Activated naive CD8-positive, alpha-beta T cell treated with anti-CD3 and anti-CD28 coated beads, Interleukin-2, amount 10 ng/mL, durations not matched to agents 7 days and 5 days (primary cell): ENCODE results near the gene KXD1. TPM values are rescaled to one million over a fixed set of nuclear protein-coding genes. Genes with fewer than 3 reads are reported as not detected.
A peak's percentile ranks its signal among the peaks of the same experiment; 100 is the strongest.
"Not testable (repeated sequence)": the region's sequence is repeated elsewhere in the genome, so short reads cannot be mapped to it uniquely, and the experiment has no call there.

Experiments used
- ATAC-seq: fragments of 150-1000 bp; cut with Tn5 transposase; one replicate; pipeline ENCODE4 v1.10.0; 2021; ENCODE audit warnings: low read depth, moderate library complexity
- POLR2A ChIA-PET: fragments of 350-600 bp; sonication (Branson Sonifier 250); formaldehyde crosslinking; loops from one replicate; lab custom pipeline; 2021; ENCODE audit warnings: antibody characterized with exemption; lab: Charles Lee
- DNase-seq: peaks from one replicate; pipeline ENCODE4 v3.0.0; 2021
- H3K27ac Mint-ChIP-seq: one replicate; pipeline ENCODE4 v1.8.0; 2022; ENCODE audit warnings: mild to moderate bottlenecking, mixed read lengths
- H3K27me3 Mint-ChIP-seq: one replicate; pipeline ENCODE4 v1.8.0; 2022; ENCODE audit warnings: mild to moderate bottlenecking, moderate library complexity, mixed read lengths
- H3K36me3 Mint-ChIP-seq: one replicate; pipeline ENCODE4 v1.8.0; 2021; ENCODE audit warnings: mild to moderate bottlenecking, mixed read lengths
- H3K4me1 Mint-ChIP-seq: one replicate; pipeline ENCODE4 v1.8.0; 2021; ENCODE audit warnings: mixed read lengths
- H3K4me3 Mint-ChIP-seq: one replicate; pipeline ENCODE4 v1.8.0; 2022; ENCODE audit warnings: mild to moderate bottlenecking, moderate library complexity, mixed read lengths
- H3K9me3 Mint-ChIP-seq: one replicate; pipeline ENCODE4 v1.8.0; 2021; ENCODE audit warnings: mixed read lengths
- total RNA-seq, 2 experiments: library from RNA; stranded (reverse); gene quantifications; one replicate each; pipeline ENCODE4 v1.2.3, GENCODE V29; 2021

KXD1 gene
- total RNA-seq, 2 experiments from 2014 or later: 96.7 to 105 TPM

DNA sequence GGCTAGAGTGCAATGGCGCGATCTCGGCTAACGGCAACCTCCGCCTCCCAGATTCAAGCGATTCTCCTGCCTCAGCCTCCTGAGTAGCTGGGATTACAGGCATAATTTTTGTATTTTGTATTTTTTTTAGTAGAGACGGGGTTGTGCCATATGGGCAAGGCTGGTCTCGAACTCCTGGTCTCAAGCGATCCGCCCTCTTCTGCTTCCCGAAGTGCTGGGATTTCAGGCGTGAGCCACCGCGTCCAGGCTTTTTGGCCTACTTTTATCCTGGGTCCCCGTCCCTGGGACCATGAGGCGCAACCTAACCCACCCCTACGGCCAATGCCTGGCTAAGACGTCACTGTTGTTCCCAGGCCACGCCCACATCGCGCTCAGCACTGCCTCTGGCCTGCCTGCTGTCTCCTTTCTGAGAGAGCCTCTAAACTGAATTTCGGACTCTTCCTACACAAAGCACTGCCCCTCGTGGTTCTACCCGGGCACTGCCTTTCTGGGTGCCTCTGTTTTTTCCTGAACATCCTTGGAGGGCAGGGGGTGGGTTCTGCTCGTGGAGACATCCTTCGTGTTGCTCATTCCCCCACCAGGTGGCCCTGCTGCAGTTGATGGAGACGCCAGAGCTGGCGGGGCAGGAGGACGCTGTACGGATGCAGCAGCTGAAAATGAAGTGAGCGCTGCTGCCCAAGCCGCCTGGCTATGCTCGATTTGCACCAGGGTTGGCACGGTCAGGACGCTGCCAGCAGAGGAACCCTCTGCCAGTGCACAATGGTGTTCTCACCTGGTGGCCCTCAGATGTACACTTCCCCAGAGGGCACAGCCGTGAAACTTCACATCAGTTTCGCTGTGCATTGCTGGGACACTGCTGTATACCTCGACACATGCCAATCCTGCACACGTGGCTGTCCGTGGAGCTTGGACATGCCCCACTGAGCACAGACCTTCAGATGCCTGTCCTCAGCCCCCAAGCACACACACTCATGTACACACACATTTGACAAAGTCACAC is 32.9 kb downstream of the KXD1 start:
- ATAC-seq (no peak), DNase-seq (no peak)
- H3K4me1 Mint-ChIP-seq: peaks cover 27% of the 10 kb centered on the region
- H3K4me3 Mint-ChIP-seq: peak overlapping the region; percentile 93
- H3K9me3 Mint-ChIP-seq: no peaks in the 10 kb centered on the region
- peak overlapping the region; percentile 97 for H3K27ac Mint-ChIP-seq
- POLR2A ChIA-PET: interaction anchor here (3.2 to 3.4 kb wide), 2 partner anchors 32 to 241 kb away, joined by 16 to 32 read pairs; partner anchors contain the start of genes KXD1 and UPF1
- peaks cover 5% of the 10 kb centered on the region for H3K36me3 Mint-ChIP-seq
- H3K27me3 Mint-ChIP-seq: peaks cover 5% of the 10 kb centered on the region

DNA sequence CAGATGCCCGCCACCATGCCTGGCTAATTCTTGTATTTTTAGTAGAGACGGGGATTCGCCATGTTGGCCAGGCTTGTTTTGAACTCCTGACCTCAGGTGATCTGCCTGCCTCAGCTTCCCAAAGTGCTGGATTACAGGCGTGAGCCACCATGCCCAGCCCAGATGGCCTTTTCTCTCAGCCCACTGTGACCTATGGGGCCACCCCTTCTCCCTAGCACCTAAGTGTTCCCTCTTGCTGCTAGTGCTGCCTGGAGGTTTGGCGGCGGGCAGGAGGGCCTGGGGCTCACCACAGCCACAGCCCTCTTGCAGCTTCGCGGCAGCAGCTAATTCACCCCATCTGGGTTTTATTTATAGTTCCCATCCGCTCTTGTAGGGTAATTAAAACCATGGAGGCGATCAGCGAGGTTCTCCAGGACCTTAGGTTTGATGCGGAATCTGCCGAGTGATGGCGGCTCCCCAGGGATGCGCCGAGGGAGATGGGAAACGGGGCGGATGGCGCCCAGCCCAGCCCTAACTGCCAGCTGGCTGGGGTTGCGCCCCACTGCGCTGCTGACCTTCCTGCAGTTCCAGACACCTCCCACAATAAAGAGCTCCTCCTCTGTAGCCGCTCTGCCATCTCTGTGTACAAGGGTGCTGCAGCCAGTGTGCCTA is 34.2 kb downstream of the KXD1 start:
- POLR2A ChIA-PET: no interaction called here
- ATAC-seq (no peak), DNase-seq (no peak)
- Mint-ChIP-seq H3K9me3 (no peaks in the 10 kb centered on the region), H3K4me1 (peaks cover 21% of the 10 kb centered on the region), H3K27ac (no peak overlapping the region), H3K4me3 (no peak overlapping the region), H3K27me3 (peaks cover 9% of the 10 kb centered on the region), H3K36me3 (peaks cover 5% of the 10 kb centered on the region)

DNA sequence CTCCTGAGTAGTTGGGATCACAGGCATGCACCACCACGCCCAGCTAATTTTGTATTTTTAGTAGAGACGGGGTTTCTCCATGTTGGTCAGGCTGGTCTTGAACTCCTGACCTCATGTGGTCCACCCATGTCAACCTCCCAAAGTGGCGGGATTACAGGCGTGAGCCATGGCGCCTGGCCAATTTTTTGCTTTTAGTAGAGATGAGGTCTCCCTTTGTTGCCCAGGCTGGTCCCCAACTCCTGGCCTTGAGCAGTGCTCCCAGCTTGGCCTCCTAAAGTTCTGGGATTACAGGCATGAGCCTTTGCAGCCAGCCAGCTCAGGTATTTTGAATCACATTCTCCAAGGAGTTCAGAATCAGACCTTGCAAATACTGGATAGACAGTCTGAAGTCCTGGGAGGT is 35.1 kb downstream of the KXD1 start:
- H3K36me3 Mint-ChIP-seq, H3K27me3 Mint-ChIP-seq, H3K27ac Mint-ChIP-seq, H3K4me3 Mint-ChIP-seq, ATAC-seq, H3K9me3 Mint-ChIP-seq, POLR2A ChIA-PET, DNase-seq: not testable (repeated sequence)
- peaks cover 18% of the 10 kb centered on the region for H3K4me1 Mint-ChIP-seq

DNA sequence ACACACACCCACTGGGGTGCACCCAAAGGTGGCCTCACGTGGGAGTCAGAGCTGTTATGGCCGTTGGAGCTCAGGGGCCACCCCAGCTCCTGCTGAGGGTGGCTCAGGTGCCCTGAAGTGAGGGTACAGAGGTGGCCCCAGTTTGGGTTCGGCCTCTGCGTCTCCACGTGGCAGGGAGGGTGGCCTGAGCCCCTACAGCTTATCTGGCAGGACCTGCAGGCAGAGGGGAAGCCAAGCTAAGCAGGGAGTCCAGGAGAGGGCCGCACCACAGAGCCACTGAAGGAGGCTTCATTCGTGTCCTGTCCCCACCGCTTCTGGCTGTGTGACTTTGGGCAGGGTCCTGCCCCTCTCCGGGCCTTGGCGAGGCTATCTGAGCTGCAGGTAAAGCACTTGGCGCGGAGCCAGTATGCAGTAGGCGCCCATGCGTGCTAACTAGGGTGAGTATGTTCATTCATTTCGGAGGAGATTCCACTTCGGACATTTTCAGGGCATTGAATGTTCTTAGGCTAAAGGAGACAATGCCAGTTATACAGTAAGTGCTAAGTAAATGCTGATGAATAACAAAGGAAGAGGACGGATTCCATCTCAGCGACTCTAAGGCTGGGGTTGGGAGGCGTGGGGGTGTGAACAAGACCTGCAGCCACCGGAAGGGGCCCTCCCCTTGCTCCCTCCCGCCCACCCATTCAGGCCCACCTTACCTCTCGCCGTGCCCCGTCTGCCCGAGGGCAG is 35.9 kb downstream of the KXD1 start:
- ATAC-seq (no peak), DNase-seq (no peak)
- peaks cover 12% of the 10 kb centered on the region for H3K4me1 Mint-ChIP-seq
- H3K9me3 Mint-ChIP-seq: no peaks in the 10 kb centered on the region
- H3K4me3 Mint-ChIP-seq: peak overlapping the region; percentile 3
- H3K27ac Mint-ChIP-seq: no peak overlapping the region
- H3K27me3 Mint-ChIP-seq: peaks cover 9% of the 10 kb centered on the region
- H3K36me3 Mint-ChIP-seq: peaks cover 5% of the 10 kb centered on the region
- POLR2A ChIA-PET: no interaction called here

DNA sequence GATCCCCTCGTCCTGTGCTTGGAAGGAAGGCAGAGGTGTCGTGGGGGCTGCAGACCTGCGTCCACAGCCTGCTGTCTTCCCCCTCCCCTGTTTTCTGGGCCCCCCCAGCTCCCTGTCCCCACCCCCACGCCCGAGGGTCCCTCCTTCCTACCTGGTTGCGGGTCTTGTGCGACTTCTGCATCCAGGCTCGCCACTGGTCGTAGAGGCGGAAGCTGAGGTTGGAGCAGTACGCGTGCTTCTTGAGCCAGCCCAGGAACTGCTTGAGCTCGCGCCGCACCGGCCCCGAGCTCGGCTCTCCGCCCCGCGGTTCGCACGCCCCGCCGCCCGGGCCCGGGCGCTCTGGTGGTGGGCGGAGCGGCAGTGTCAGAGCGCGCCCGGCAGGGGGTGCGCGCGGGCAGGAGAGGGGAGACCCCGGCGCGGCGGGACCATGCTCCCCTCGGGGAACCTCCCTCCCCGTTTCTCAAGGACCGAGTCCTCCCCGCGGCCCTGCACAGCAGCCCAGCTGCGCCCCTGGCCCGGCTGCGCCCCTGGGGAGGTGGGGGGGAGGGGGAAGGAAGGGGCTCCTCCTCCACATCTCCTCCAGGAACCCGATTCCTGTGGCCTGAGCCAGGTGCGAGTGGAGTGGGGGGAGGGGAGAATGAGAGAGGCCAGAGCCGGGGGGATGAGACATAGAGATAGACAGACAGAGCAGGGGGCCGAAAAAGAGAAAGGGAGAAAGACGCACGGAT is 36.6 kb downstream of the KXD1 start:
- DNase-seq (peak; percentile 85), ATAC-seq (peak; percentile 53)
- Mint-ChIP-seq H3K4me3 (peak overlapping the region; percentile 78), H3K36me3 (peaks cover 5% of the 10 kb centered on the region), H3K9me3 (no peaks in the 10 kb centered on the region), H3K27me3 (peaks cover 9% of the 10 kb centered on the region), H3K4me1 (peaks cover 12% of the 10 kb centered on the region), H3K27ac (peak overlapping the region; percentile 76)
- POLR2A ChIA-PET: no interaction called here

DNA sequence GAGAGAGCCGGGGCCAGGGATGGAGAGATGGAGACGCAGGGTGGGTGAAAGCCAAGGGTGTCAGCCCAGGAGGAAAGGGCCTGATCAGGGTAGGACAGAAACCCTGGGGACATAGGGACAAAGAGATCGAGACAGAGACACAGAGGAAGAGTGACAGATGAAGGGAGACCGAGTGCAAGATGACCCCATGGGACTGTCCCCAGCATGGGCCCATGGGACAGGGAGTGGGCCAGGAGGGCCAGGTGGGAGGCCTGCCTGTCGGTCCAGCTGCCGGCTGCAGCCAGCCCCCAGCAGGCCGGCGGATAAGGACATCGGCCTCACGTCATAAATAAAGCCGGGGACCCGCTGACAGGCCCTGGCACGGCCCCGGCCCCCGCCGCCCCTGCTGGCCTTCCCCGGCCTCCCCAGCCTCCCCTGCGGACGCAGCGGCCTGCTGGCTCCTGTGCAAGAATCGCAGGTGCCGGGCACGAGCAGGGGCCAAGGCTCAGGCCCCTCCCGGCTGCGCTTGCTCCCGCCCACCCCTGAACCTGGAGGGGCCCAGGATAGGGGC is 37.2 kb downstream of the KXD1 start:
- Mint-ChIP-seq H3K4me3 (peak overlapping the region; percentile 78), H3K4me1 (peaks cover 8% of the 10 kb centered on the region), H3K27me3 (peaks cover 9% of the 10 kb centered on the region), H3K27ac (peak overlapping the region; percentile 76), H3K36me3 (peaks cover 3% of the 10 kb centered on the region), H3K9me3 (no peaks in the 10 kb centered on the region)
- DNase-seq (no peak), ATAC-seq (no peak)
- POLR2A ChIA-PET: interaction anchor here (0.7 kb wide), 1 partner anchor 18 kb away, joined by 3 read pairs; the partner anchor contains the start of gene TMEM59L

DNA sequence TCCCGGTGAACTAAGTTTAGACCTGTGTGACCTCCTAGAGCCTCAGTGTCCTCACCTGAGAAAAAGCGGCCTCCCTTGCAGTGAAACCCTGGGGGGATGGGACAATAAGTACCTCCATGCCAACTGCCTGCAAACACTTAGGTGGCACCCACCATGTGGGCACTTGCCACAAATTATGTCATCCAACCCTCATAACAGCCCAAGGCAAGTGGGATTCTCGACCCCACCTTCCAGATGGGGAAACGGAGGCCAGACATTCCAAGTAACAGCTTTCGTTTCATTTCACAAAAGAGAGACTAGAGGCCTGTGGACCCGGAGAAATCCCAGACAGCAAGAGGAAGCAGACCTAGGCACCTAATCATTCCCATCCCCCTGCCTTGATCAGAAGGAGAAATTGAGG is 37.8 kb downstream of the KXD1 start:
- H3K36me3 Mint-ChIP-seq: peaks cover 3% of the 10 kb centered on the region
- peaks cover 9% of the 10 kb centered on the region for H3K27me3 Mint-ChIP-seq
- no peak overlapping the region for H3K4me3 Mint-ChIP-seq
- peaks cover 6% of the 10 kb centered on the region for H3K4me1 Mint-ChIP-seq
- POLR2A ChIA-PET: interaction anchor here (0.5 to 0.7 kb wide), 2 partner anchors 18 to 84 kb away, joined by 3 read pairs; partner anchors contain the start of gene TMEM59L
- no peak for DNase-seq
- no peak for ATAC-seq
- H3K9me3 Mint-ChIP-seq: no peaks in the 10 kb centered on the region
- H3K27ac Mint-ChIP-seq: no peak overlapping the region

DNA sequence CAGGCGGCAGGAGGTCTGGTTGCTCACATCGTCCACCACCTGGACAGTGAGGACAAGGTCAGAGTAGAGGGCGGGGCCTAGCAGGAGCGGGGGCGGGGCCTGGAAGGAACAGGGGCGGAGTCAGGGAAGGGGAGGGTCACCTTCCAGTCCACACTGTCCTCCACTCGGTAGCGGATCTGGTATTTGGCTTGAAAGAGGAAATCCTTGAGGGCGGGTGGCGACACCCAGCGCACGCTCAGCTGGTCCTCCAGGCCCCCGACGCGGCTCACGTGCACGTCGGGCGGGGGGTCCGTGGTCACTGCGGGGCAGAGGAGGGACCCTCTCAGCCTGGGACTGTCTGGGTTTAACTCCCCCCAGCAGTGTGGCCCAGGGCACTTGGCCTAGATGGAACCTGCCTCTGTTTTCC is 39.1 kb downstream of the KXD1 start:
- no peaks in the 10 kb centered on the region for H3K9me3 Mint-ChIP-seq
- DNase-seq (no peak), ATAC-seq (no peak)
- POLR2A ChIA-PET: no interaction called here
- H3K27me3 Mint-ChIP-seq: peaks cover 17% of the 10 kb centered on the region
- no peaks in the 10 kb centered on the region for H3K36me3 Mint-ChIP-seq
- H3K4me3 Mint-ChIP-seq: peak overlapping the region; percentile 22
- H3K4me1 Mint-ChIP-seq: peaks cover 6% of the 10 kb centered on the region
- H3K27ac Mint-ChIP-seq: no peak overlapping the region

DNA sequence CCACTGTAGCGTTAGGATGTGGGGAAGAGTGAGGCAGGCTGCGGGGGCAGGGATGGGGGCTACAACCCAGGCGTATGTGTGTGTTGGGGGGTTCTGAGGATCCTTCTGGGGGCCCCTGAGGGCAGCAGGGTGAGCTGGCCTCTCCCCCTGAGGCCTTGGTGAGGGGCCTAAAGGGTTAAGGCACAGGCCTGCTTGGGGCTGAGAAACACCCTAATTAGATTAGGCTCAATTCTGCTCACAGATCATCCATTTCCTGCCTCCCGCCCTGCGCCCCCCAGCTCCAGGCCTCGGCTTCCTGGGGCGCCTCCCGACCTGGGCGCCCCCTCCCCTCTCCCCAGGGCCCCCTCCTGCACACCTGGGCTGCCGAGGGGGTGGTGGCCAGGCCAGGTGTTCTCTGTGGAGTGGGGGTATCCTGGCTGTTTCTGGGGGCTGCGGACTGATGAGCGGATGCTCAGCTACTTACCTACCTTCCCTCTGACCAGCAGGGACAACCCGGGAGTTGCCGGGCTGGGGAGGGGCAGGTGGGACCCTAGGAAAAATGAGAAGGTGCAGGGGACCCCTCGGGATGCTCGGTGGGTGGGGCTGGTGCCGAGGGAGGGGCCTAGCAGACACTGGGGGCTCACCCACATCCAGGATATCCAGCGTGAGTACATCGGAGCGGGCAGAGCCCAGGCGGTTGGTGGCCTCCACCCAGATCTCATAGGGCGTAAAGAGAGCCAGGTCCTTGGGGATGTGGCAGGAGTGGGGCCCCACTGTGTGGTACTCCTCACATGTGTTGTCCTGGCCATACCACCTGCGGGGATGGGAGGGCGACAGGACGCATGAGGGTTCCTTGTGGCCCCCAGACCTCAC is 40.4 kb downstream of the KXD1 start:
- H3K27ac Mint-ChIP-seq: no peak overlapping the region
- H3K4me3 Mint-ChIP-seq: no peak overlapping the region
- ATAC-seq (no peak), DNase-seq (no peak)
- H3K27me3 Mint-ChIP-seq: peaks cover 28% of the 10 kb centered on the region
- POLR2A ChIA-PET: no interaction called here
- H3K4me1 Mint-ChIP-seq: peaks cover 8% of the 10 kb centered on the region
- no peaks in the 10 kb centered on the region for H3K36me3 Mint-ChIP-seq
- H3K9me3 Mint-ChIP-seq: no peaks in the 10 kb centered on the region

DNA sequence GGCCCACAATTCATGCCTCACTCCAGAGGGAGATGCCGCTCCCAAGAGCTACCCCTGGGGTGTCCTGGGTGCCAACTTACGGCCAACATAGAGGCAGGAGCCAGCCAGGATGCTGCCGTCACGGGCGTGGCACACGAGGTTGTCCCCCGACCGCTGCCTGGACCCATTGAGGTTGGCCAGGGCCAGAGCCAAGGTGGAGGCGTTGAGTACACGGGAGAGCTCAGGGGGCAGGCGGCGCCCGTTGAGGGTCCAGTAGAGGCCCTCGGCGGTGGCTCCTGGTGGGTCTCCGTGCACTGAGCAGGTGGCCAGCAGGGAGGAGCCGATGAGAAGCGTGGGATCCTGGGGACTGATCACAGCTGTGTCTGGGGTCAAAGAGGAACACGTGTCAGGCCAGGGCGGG is 41.8 kb downstream of the KXD1 start:
- POLR2A ChIA-PET: interaction anchor here (1.6 kb wide), 1 partner anchor 232 kb away, joined by 3 read pairs; no protein-coding TSS in a partner anchor
- peaks cover 36% of the 10 kb centered on the region for H3K27me3 Mint-ChIP-seq

DNA sequence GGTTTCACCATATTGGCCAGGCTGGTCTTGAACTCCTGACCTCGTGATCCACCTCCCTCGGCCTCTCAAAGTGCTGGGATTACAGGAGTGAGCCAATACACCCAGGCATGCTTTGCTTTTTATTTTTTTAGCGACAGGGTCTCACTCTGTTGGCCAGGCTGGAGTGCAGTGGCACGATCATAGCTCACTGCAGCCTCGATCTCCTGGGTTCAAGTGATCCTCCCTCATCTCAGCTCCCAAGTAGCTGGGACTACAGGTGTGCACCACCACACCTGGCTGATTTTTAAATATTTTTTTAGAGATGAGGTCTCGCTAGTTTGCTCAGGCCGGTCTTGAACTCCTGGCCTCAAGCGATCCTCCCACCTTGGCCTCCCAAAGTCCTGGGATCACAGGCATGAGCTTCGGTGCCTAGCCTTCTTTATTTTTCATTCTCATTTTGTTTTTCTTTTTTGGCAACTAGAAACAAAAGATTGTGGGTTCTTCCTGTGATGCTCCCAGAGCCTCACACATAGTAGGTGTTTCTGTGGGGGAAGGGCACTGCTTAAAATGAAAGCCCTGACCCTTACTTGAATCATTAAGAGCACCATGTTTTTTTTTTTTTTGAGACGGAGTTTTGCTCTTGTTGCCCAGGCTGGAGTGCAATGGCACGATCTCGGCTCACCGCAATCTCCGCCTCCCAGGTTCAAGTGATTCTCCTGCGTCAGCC is 43.2 kb downstream of the KXD1 start:
- H3K4me3 Mint-ChIP-seq, H3K27ac Mint-ChIP-seq, H3K4me1 Mint-ChIP-seq, ATAC-seq, H3K9me3 Mint-ChIP-seq, DNase-seq, H3K36me3 Mint-ChIP-seq: not testable (repeated sequence)
- H3K27me3 Mint-ChIP-seq: peaks cover 43% of the 10 kb centered on the region
- POLR2A ChIA-PET: interaction anchor here (1.6 kb wide), 1 partner anchor 230 kb away, joined by 3 read pairs; no protein-coding TSS in a partner anchor

More for the DNA sequence above, 41.8 kb downstream of the KXD1 start:
- ATAC-seq (no peak), DNase-seq (no peak)
- Mint-ChIP-seq H3K4me3 (no peak overlapping the region), H3K4me1 (peaks cover 9% of the 10 kb centered on the region), H3K36me3 (no peaks in the 10 kb centered on the region), H3K9me3 (no peaks in the 10 kb centered on the region), H3K27ac (no peak overlapping the region)
